ENCODE measurements around the gene TGFBR1. TPM values are rescaled to one million over a fixed set of nuclear protein-coding genes. Genes with fewer than 3 reads are reported as not detected.

The TGFBR1 gene
- total RNA-seq, 4 donors from 2014 or later = 37.0 to 65.8 (median 48.8) TPM

GRCh38 chr9:99183616-99184015, 78.7 kb downstream of the TGFBR1 start:
- Histone ChIP-seq H3K9me3 (no peaks in the 10 kb centered on the region), H3K27me3 (peaks cover 2% of the 10 kb centered on the region), H3K27ac (peak overlapping the region in 2 of 4 donors; percentile 39 to 66), H3K4me3 (no peak overlapping the region), H3K36me3 (no peaks in the 10 kb centered on the region), H3K4me1 (peaks cover 0 to 14% (median 5%) of the 10 kb centered on the region in 3 donors)
- no peak for ATAC-seq
- TF ChIP-seq POLR2A (IDR thresholded peaks at IDR 0.05) = no peak
- TF ChIP-seq CTCF (IDR thresholded peaks at IDR 0.05) = no peak
- TF ChIP-seq POLR2AphosphoS5 (IDR thresholded peaks at IDR 0.05) = no peak
- TF ChIP-seq EP300 (IDR thresholded peaks at IDR 0.05) = no peak
- 90% methylated on average over 3 of the region's 3 CpGs; no CpG with 5 or more reads in 1 of the 2 donors for WGBS, 2 donors (ENCODE audit: low coverage in 1 of 2)

GRCh38 chr9:99184110-99184474, 79.2 kb downstream of the TGFBR1 start:
- ATAC-seq = peak; percentile 20
- H3K27ac ChIP-seq = peak overlapping the region in 3 of 4 donors; percentile 4 to 66 (median 39)
- WGBS, 2 donors (ENCODE audit: low coverage in 1 of 2) = 6 to 46% methylated on average over 3 of the region's 10 CpGs

GRCh38 chr9:99184475-99185347, 79.8 kb downstream of the TGFBR1 start:
- peaks cover 0 to 14% (median 5%) of the 10 kb centered on the region in 3 donors for H3K4me1 ChIP-seq
- H3K9me3 ChIP-seq = no peaks in the 10 kb centered on the region
- peak overlapping the region in 1 of 2 donors; percentile 38 for H3K4me3 ChIP-seq
- H3K36me3 ChIP-seq = no peaks in the 10 kb centered on the region
- peak overlapping the region in 3 of 4 donors; percentile 4 to 66 (median 39) for H3K27ac ChIP-seq
- H3K27me3 ChIP-seq = peaks cover 8% of the 10 kb centered on the region
- ATAC-seq = peak; percentile 88
- TF ChIP-seq EP300 (IDR thresholded peaks at IDR 0.05) (no peak), POLR2A (IDR thresholded peaks at IDR 0.05) (no peak), CTCF (IDR thresholded peaks at IDR 0.05) (peak; percentile 89 to 95 (median 91)), POLR2AphosphoS5 (IDR thresholded peaks at IDR 0.05) (peak; percentile 40)
- WGBS, 2 donors (ENCODE audit: low coverage in 1 of 2) = 0 to 5% methylated on average over 1 to 8 of the region's 29 CpGs

More at GRCh38 chr9:99184110-99184474, 79.2 kb downstream of the TGFBR1 start:
- TF ChIP-seq EP300 (IDR thresholded peaks at IDR 0.05) = no peak
- TF ChIP-seq POLR2AphosphoS5 (IDR thresholded peaks at IDR 0.05) = no peak
- no peak for TF ChIP-seq CTCF (IDR thresholded peaks at IDR 0.05)
- no peak for TF ChIP-seq POLR2A (IDR thresholded peaks at IDR 0.05)
- peaks cover 7% of the 10 kb centered on the region for H3K27me3 ChIP-seq
- H3K9me3 ChIP-seq = no peaks in the 10 kb centered on the region
- no peak overlapping the region for H3K4me3 ChIP-seq
- no peaks in the 10 kb centered on the region for H3K36me3 ChIP-seq
- H3K4me1 ChIP-seq = peaks cover 0 to 14% (median 5%) of the 10 kb centered on the region in 3 donors

- no peak for ATAC-seq
- H3K4me3 ChIP-seq = peak overlapping the region in 1 of 2 donors; percentile 38
- 87 to 88% methylated on average over 4 to 5 of the region's 5 CpGs for WGBS, 2 donors (ENCODE audit: low coverage in 1 of 2)
- peak overlapping the region in 1 of 4 donors; percentile 66 for H3K27ac ChIP-seq
- H3K36me3 ChIP-seq = no peaks in the 10 kb centered on the region
- TF ChIP-seq POLR2AphosphoS5 (IDR thresholded peaks at IDR 0.05) (no peak), EP300 (IDR thresholded peaks at IDR 0.05) (no peak), CTCF (IDR thresholded peaks at IDR 0.05) (no peak), POLR2A (IDR thresholded peaks at IDR 0.05) (no peak)
- no peaks in the 10 kb centered on the region for H3K9me3 ChIP-seq
- H3K4me1 ChIP-seq = peaks cover 0 to 14% (median 5%) of the 10 kb centered on the region in 3 donors
- H3K27me3 ChIP-seq = peaks cover 8% of the 10 kb centered on the region
Measured at GRCh38 chr9:99185348-99185632, 80.4 kb downstream of the TGFBR1 start.

- Histone ChIP-seq H3K36me3 (no peaks in the 10 kb centered on the region), H3K9me3 (no peaks in the 10 kb centered on the region), H3K27ac (no peak overlapping the region), H3K4me1 (peaks cover 0 to 14% (median 5%) of the 10 kb centered on the region in 3 donors), H3K27me3 (peaks cover 8% of the 10 kb centered on the region), H3K4me3 (no peak overlapping the region)
- TF ChIP-seq CTCF (IDR thresholded peaks at IDR 0.05) (no peak), POLR2A (IDR thresholded peaks at IDR 0.05) (no peak), EP300 (IDR thresholded peaks at IDR 0.05) (no peak), POLR2AphosphoS5 (IDR thresholded peaks at IDR 0.05) (no peak)
- 100% methylated on average over 1 of the region's 5 CpGs for WGBS, 2 donors (ENCODE audit: low coverage in 1 of 2)
- no peak for ATAC-seq
Measured at GRCh38 chr9:99185934-99186333, 81.0 kb downstream of the TGFBR1 start.

All from gastroesophageal sphincter (tissue), 4 donors.